ENCODE data around the gene UTF1. TPM values are rescaled to one million over a fixed set of nuclear protein-coding genes. Genes with fewer than 3 reads are reported as not detected.

The UTF1 gene
- total RNA-seq, 2 experiments from 2014 or later, result not detected

GRCh38 chr10:133245439-133246235, 15.6 kb downstream of the UTF1 start:
- H3K27ac ChIP-seq (ENCODE audit: low read depth, low read length, poor library complexity, severe bottlenecking), result no peak overlapping the region
- ChIA-PET POLR2A (no interaction called here), CTCF (ENCODE audit: unreplicated experiment) (no interaction called here)
- H4K20me1 ChIP-seq (ENCODE audit: insufficient read depth, low read length), result no peaks in the 10 kb centered on the region
- H3K36me3 ChIP-seq (ENCODE audit: insufficient read depth, low read length), result no peaks in the 10 kb centered on the region
- no peak overlapping the region for H2AFZ ChIP-seq (ENCODE audit: low read length)
- H3K79me2 ChIP-seq (ENCODE audit: insufficient read depth, low read depth, low read length), result no peaks in the 10 kb centered on the region
- no peak for DNase-seq (ENCODE audit: low spot score)
- H3K4me1 ChIP-seq (ENCODE audit: insufficient read depth, low read length, poor library complexity, severe bottlenecking), result no peaks in the 10 kb centered on the region
- no peaks in the 10 kb centered on the region for H3K9me2 ChIP-seq (ENCODE audit: insufficient read depth, low read length)
- H3K4me3 ChIP-seq (ENCODE audit: low read depth, low read length, poor library complexity, severe bottlenecking), result no peak overlapping the region
- TF ChIP-seq CTCF (conservative IDR thresholded peaks at IDR 0.05; ENCODE audit: low read length) (no peak), EZH2phosphoT487 (IDR thresholded peaks at IDR 0.05; ENCODE audit: borderline replicate concordance, low read depth, low read length) (no peak)
- no TSS peak for BruUV-seq (replicated peaks)
- H3K9me3 ChIP-seq (ENCODE audit: low read length), result no peaks in the 10 kb centered on the region
- H3K4me2 ChIP-seq (ENCODE audit: low read length), result no peak overlapping the region
- intact Hi-C loops (cut with micrococcal nuclease; ENCODE audit: unreplicated experiment), result loop anchor here (10.0 kb wide), 1 partner anchor 269 kb away; no protein-coding TSS in a partner anchor

- H3K79me2 ChIP-seq (ENCODE audit: insufficient read depth, low read depth, low read length), result no peaks in the 10 kb centered on the region
- H3K9me3 ChIP-seq (ENCODE audit: low read length), result no peaks in the 10 kb centered on the region
- H3K4me3 ChIP-seq (ENCODE audit: low read depth, low read length, poor library complexity, severe bottlenecking), result no peak overlapping the region
- CTCF ChIA-PET (ENCODE audit: unreplicated experiment), result no interaction called here
- POLR2A ChIA-PET, result no interaction called here
- no peaks in the 10 kb centered on the region for H3K9me2 ChIP-seq (ENCODE audit: insufficient read depth, low read length)
- H3K27ac ChIP-seq (ENCODE audit: low read depth, low read length, poor library complexity, severe bottlenecking), result no peak overlapping the region
- no TSS peak for BruUV-seq (replicated peaks)
- H3K36me3 ChIP-seq (ENCODE audit: insufficient read depth, low read length), result no peaks in the 10 kb centered on the region
- H3K4me1 ChIP-seq (ENCODE audit: insufficient read depth, low read length, poor library complexity, severe bottlenecking), result no peaks in the 10 kb centered on the region
- no peak for DNase-seq (ENCODE audit: low spot score)
- H3K4me2 ChIP-seq (ENCODE audit: low read length), result no peak overlapping the region
- H2AFZ ChIP-seq (ENCODE audit: low read length), result no peak overlapping the region
- TF ChIP-seq CTCF (conservative IDR thresholded peaks at IDR 0.05; ENCODE audit: low read length) (no peak), EZH2phosphoT487 (IDR thresholded peaks at IDR 0.05; ENCODE audit: borderline replicate concordance, low read depth, low read length) (no peak)
- H4K20me1 ChIP-seq (ENCODE audit: insufficient read depth, low read length), result no peaks in the 10 kb centered on the region
- intact Hi-C loops (cut with micrococcal nuclease; ENCODE audit: unreplicated experiment), result loop anchor here (10.0 kb wide), 1 partner anchor 269 kb away; no protein-coding TSS in a partner anchor
These were observed 16.2 kb downstream of the UTF1 start for GRCh38 chr10:133246236-133246626.

- Histone ChIP-seq H2AFZ (ENCODE audit: low read length) (no peak overlapping the region), H3K79me2 (ENCODE audit: insufficient read depth, low read depth, low read length) (no peaks in the 10 kb centered on the region), H3K4me1 (ENCODE audit: insufficient read depth, low read length, poor library complexity, severe bottlenecking) (no peaks in the 10 kb centered on the region), H3K36me3 (ENCODE audit: insufficient read depth, low read length) (no peaks in the 10 kb centered on the region), H3K9me3 (ENCODE audit: low read length) (no peaks in the 10 kb centered on the region), H3K9me2 (ENCODE audit: insufficient read depth, low read length) (no peaks in the 10 kb centered on the region), H3K4me2 (ENCODE audit: low read length) (no peak overlapping the region), H3K4me3 (ENCODE audit: low read depth, low read length, poor library complexity, severe bottlenecking) (no peak overlapping the region), H4K20me1 (ENCODE audit: insufficient read depth, low read length) (no peaks in the 10 kb centered on the region), H3K27ac (ENCODE audit: low read depth, low read length, poor library complexity, severe bottlenecking) (no peak overlapping the region)
- CTCF ChIA-PET (ENCODE audit: unreplicated experiment), result no interaction called here
- BruUV-seq (replicated peaks), result no TSS peak
- intact Hi-C loops (cut with micrococcal nuclease; ENCODE audit: unreplicated experiment), result loop anchor here (10.0 kb wide), 1 partner anchor 267 kb away; no protein-coding TSS in a partner anchor
- DNase-seq (ENCODE audit: low spot score), result no peak
- POLR2A ChIA-PET, result no interaction called here
- TF ChIP-seq EZH2phosphoT487 (IDR thresholded peaks at IDR 0.05; ENCODE audit: borderline replicate concordance, low read depth, low read length), result no peak
- no peak for TF ChIP-seq CTCF (conservative IDR thresholded peaks at IDR 0.05; ENCODE audit: low read length)
These were observed 17.8 kb downstream of the UTF1 start for GRCh38 chr10:133247681-133248333.

All from OCI-LY7 (cell line).